Muscle layer of duodenum (tissue), 2 donors: Measurements from ENCODE around the gene TMEM163.

Source experiments
- H3K27ac ChIP-seq: one replicate; pipeline ENCODE4 v1.7.0; 2013; ENCODE audit warnings: mild to moderate bottlenecking, low read length
- H3K27me3 ChIP-seq: one replicate; pipeline ENCODE4 v1.7.0; 2013; ENCODE audit warnings: low read depth, mild to moderate bottlenecking, control low read depth, low read length
- H3K36me3 ChIP-seq, 2 donors: one replicate each; pipeline ENCODE4 v1.7.0; 2013; ENCODE audit warnings: low read length in 2 of 2, control low read depth in 1 of 2, mild to moderate bottlenecking in 1 of 2; ENCODE audit not compliant: insufficient read depth in 2 of 2, control insufficient read depth in 1 of 2
- H3K4me1 ChIP-seq, 2 donors: one replicate each; pipeline ENCODE4 v1.7.0; 2013; ENCODE audit warnings: low read length in 2 of 2, mild to moderate bottlenecking in 2 of 2, control low read depth in 1 of 2, moderate library complexity in 1 of 2; ENCODE audit not compliant: insufficient read depth in 2 of 2, control insufficient read depth in 1 of 2
- H3K4me3 ChIP-seq, 2 donors: one replicate each; pipeline ENCODE4 v1.7.0; 2013; ENCODE audit warnings: low read length in 2 of 2, low read depth in 1 of 2, mild to moderate bottlenecking in 1 of 2
- H3K9me3 ChIP-seq, 2 donors: one replicate each; pipeline ENCODE4 v1.7.0; 2013; ENCODE audit warnings: low read length in 2 of 2, control low read depth in 1 of 2, mild to moderate bottlenecking in 1 of 2; ENCODE audit not compliant: control insufficient read depth in 1 of 2
- donor health status: healthy.

TMEM163 gene

GRCh38 chr2:134689315-134689714 is 29.5 kb downstream of the TMEM163 start:
- no peaks in the 10 kb centered on the region for H3K4me1 ChIP-seq
- no peaks in the 10 kb centered on the region for H3K36me3 ChIP-seq
- H3K27me3 ChIP-seq: no peaks in the 10 kb centered on the region
- H3K27ac ChIP-seq: no peak overlapping the region
- no peaks in the 10 kb centered on the region for H3K9me3 ChIP-seq
- H3K4me3 ChIP-seq: no peak overlapping the region

GRCh38 chr2:134685967-134686366 is 32.8 kb downstream of the TMEM163 start:
- peaks cover 0 to 5% of the 10 kb centered on the region in 2 donors for H3K9me3 ChIP-seq
- no peaks in the 10 kb centered on the region for H3K36me3 ChIP-seq
- no peaks in the 10 kb centered on the region for H3K27me3 ChIP-seq
- no peaks in the 10 kb centered on the region for H3K4me1 ChIP-seq
- no peak overlapping the region for H3K27ac ChIP-seq
- no peak overlapping the region for H3K4me3 ChIP-seq

GRCh38 chr2:134683561-134684112 is 35.2 kb downstream of the TMEM163 start:
- Histone ChIP-seq H3K27ac (no peak overlapping the region), H3K27me3 (no peaks in the 10 kb centered on the region), H3K9me3 (peaks cover 0 to 5% of the 10 kb centered on the region in 2 donors), H3K4me1 (no peaks in the 10 kb centered on the region), H3K36me3 (no peaks in the 10 kb centered on the region), H3K4me3 (no peak overlapping the region)

- H3K27me3 ChIP-seq: no peaks in the 10 kb centered on the region
- H3K4me1 ChIP-seq: no peaks in the 10 kb centered on the region
- peaks cover 0 to 5% of the 10 kb centered on the region in 2 donors for H3K9me3 ChIP-seq
- H3K36me3 ChIP-seq: no peaks in the 10 kb centered on the region
- H3K4me3 ChIP-seq: no peak overlapping the region
- H3K27ac ChIP-seq: no peak overlapping the region
These were observed 36.1 kb downstream of the TMEM163 start for GRCh38 chr2:134682726-134683125.

- Histone ChIP-seq H3K27ac (no peak overlapping the region), H3K36me3 (no peaks in the 10 kb centered on the region), H3K27me3 (no peaks in the 10 kb centered on the region), H3K4me1 (no peaks in the 10 kb centered on the region), H3K9me3 (peaks cover 0 to 5% of the 10 kb centered on the region in 2 donors), H3K4me3 (no peak overlapping the region)
These were observed 37.6 kb downstream of the TMEM163 start for GRCh38 chr2:134681201-134681600.

- Histone ChIP-seq H3K27me3 (no peaks in the 10 kb centered on the region), H3K36me3 (no peaks in the 10 kb centered on the region), H3K27ac (no peak overlapping the region), H3K4me3 (no peak overlapping the region), H3K9me3 (peaks cover 0 to 5% of the 10 kb centered on the region in 2 donors), H3K4me1 (no peaks in the 10 kb centered on the region)
These were observed 39.1 kb downstream of the TMEM163 start for GRCh38 chr2:134679745-134680144.

GRCh38 chr2:134679294-134679693 is 39.5 kb downstream of the TMEM163 start:
- Histone ChIP-seq H3K36me3 (no peaks in the 10 kb centered on the region), H3K4me3 (no peak overlapping the region), H3K27me3 (no peaks in the 10 kb centered on the region), H3K4me1 (no peaks in the 10 kb centered on the region), H3K27ac (no peak overlapping the region), H3K9me3 (peaks cover 0 to 5% of the 10 kb centered on the region in 2 donors)

- Histone ChIP-seq H3K4me1 (no peaks in the 10 kb centered on the region), H3K4me3 (no peak overlapping the region), H3K9me3 (peaks cover 0 to 5% of the 10 kb centered on the region in 2 donors), H3K27ac (no peak overlapping the region), H3K27me3 (no peaks in the 10 kb centered on the region), H3K36me3 (no peaks in the 10 kb centered on the region)
These were observed 40.7 kb downstream of the TMEM163 start for GRCh38 chr2:134677856-134678756.

GRCh38 chr2:134676960-134677359 is 41.8 kb downstream of the TMEM163 start:
- H3K4me1 ChIP-seq: no peaks in the 10 kb centered on the region
- no peaks in the 10 kb centered on the region for H3K36me3 ChIP-seq
- H3K27ac ChIP-seq: no peak overlapping the region
- no peaks in the 10 kb centered on the region for H3K27me3 ChIP-seq
- peaks cover 0 to 5% of the 10 kb centered on the region in 2 donors for H3K9me3 ChIP-seq
- no peak overlapping the region for H3K4me3 ChIP-seq

GRCh38 chr2:134675314-134675713 is 43.5 kb downstream of the TMEM163 start:
- H3K9me3 ChIP-seq: no peaks in the 10 kb centered on the region
- H3K27ac ChIP-seq: no peak overlapping the region
- peaks cover 0 to 3% of the 10 kb centered on the region in 2 donors for H3K4me1 ChIP-seq

GRCh38 chr2:134674687-134675086 is 44.1 kb downstream of the TMEM163 start:
- Histone ChIP-seq H3K9me3 (no peaks in the 10 kb centered on the region), H3K36me3 (no peaks in the 10 kb centered on the region), H3K4me3 (no peak overlapping the region), H3K27me3 (no peaks in the 10 kb centered on the region), H3K27ac (no peak overlapping the region), H3K4me1 (peaks cover 0 to 5% of the 10 kb centered on the region in 2 donors)

More at GRCh38 chr2:134675314-134675713, 43.5 kb downstream of the TMEM163 start:
- Histone ChIP-seq H3K27me3 (no peaks in the 10 kb centered on the region), H3K4me3 (no peak overlapping the region), H3K36me3 (no peaks in the 10 kb centered on the region)
